Activated T-helper 1 cell treated with anti-CD3 and anti-CD28 coated beads, Interleukin-12 subunit alpha, Interleukin-12 subunit beta, Interleukin-2, Interleukin-4 antibody, amounts not matched to agents 30 ng/mL and 10 ng/mL and 1 ng/mL, durations not matched to agents 14 hours and 24 hours and 36 hours (primary cell): ENCODE data around the gene PRCP. TPM values are rescaled to one million over a fixed set of nuclear protein-coding genes. Genes with fewer than 3 reads are reported as not detected.

Experiments used
- DNase-seq: peaks from one replicate; pipeline ENCODE4 v3.0.0; 2021; ENCODE audit warnings: low spot score
- H3K27ac Mint-ChIP-seq: one replicate; pipeline ENCODE4 v1.8.0; 2021; ENCODE audit warnings: mild to moderate bottlenecking, mixed read lengths
- H3K27me3 Mint-ChIP-seq: one replicate; pipeline ENCODE4 v1.8.0; 2022; ENCODE audit warnings: mild to moderate bottlenecking, moderate library complexity, mixed read lengths; ENCODE audit not compliant: insufficient read depth
- H3K36me3 Mint-ChIP-seq: one replicate; pipeline ENCODE4 v1.8.0; 2021; ENCODE audit warnings: low read depth, mixed read lengths
- H3K4me1 Mint-ChIP-seq: one replicate; pipeline ENCODE4 v1.8.0; 2021; ENCODE audit warnings: low read depth, mixed read lengths
- H3K4me3 Mint-ChIP-seq: one replicate; pipeline ENCODE4 v1.8.0; 2021; ENCODE audit warnings: mild to moderate bottlenecking, moderate library complexity, mixed read lengths
- H3K9me3 Mint-ChIP-seq: one replicate; pipeline ENCODE4 v1.8.0; 2021; ENCODE audit warnings: mixed read lengths
- intact Hi-C: fragments of 100-400 bp; cut with micrococcal nuclease; formaldehyde crosslinking; loops from one replicate; pipeline ENCODE4 v1.15.1; 2024
- total RNA-seq: library from RNA; stranded (reverse); gene quantifications from 2 replicates; pipeline ENCODE4 v1.2.3, GENCODE V29; 2022

Gene PRCP
- total RNA-seq, 1 donor from 2014 or later: 24.0 TPM

DNA sequence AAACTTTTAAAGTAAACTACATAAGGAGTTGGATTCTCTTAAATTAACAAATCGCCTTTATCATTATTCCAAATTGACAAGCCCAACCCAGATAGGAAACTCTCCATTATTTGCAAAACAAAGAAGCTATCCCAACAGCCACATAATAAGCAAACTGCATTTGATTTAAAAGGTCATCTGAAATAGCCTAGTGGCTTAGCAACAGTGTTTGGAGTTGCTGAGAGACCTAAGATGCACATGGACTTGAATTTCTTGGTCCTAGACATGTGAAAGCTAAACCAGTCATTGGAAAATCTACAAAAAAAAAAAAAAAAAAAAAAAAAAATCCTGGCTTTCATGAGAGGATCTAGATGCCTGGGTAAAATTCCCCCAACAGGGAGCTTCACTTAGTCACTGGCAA is 69.5 kb downstream of the PRCP start:
- intact Hi-C loops: no loop called here
- no peak overlapping the region for H3K27ac Mint-ChIP-seq
- H3K36me3 Mint-ChIP-seq: no peaks in the 10 kb centered on the region
- H3K9me3 Mint-ChIP-seq: no peaks in the 10 kb centered on the region
- H3K27me3 Mint-ChIP-seq: no peaks in the 10 kb centered on the region
- H3K4me3 Mint-ChIP-seq: no peak overlapping the region
- no peaks in the 10 kb centered on the region for H3K4me1 Mint-ChIP-seq
- DNase-seq: no peak

DNA sequence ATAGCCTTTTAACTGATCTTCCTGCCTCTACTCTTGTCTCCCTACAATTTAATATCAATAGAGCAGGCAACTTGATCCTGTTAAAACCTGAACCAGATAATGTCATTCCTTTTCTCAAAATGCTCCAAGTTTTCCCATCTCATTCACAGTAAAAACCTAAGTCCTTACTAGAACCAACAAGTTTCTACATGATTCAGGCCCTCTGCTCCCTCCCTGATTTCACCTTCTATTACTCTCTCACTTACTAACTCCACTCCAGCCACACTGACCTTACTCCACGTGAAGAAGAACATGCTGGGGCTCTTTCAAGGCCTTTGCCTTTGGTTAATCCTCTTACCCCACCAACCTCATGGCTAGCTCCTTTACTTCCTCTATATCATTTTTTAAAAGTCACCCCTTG is 71.1 kb downstream of the PRCP start:
- H3K27ac Mint-ChIP-seq: no peak overlapping the region

DNA sequence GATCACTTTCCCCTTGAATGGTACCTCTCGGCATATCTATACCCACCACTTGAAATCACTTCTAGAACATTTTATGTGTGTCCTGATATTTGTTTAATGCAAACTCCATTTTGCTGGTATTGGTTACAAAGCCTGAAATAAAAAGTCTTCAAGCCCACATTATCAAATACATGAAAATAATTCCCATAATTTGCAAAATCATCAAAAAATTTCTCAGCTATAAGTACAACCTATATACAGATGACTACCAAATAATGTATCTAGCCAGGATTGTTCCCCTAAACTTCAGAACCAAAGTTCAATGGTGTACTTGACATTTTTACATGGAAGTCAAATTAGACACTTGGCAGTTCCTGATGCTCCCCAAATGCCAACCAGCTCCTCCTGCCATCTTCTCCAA is 71.8 kb downstream of the PRCP start:
- no peak for DNase-seq
- H3K27ac Mint-ChIP-seq: no peak overlapping the region
- H3K4me1 Mint-ChIP-seq: no peaks in the 10 kb centered on the region
- no peaks in the 10 kb centered on the region for H3K9me3 Mint-ChIP-seq
- intact Hi-C loops: no loop called here
- no peaks in the 10 kb centered on the region for H3K36me3 Mint-ChIP-seq
- no peaks in the 10 kb centered on the region for H3K27me3 Mint-ChIP-seq
- no peak overlapping the region for H3K4me3 Mint-ChIP-seq

More for the DNA sequence above, 71.1 kb downstream of the PRCP start:
- no peak overlapping the region for H3K4me3 Mint-ChIP-seq
- intact Hi-C loops: no loop called here
- no peaks in the 10 kb centered on the region for H3K36me3 Mint-ChIP-seq
- no peaks in the 10 kb centered on the region for H3K9me3 Mint-ChIP-seq
- no peaks in the 10 kb centered on the region for H3K4me1 Mint-ChIP-seq
- no peak for DNase-seq
- no peaks in the 10 kb centered on the region for H3K27me3 Mint-ChIP-seq

DNA sequence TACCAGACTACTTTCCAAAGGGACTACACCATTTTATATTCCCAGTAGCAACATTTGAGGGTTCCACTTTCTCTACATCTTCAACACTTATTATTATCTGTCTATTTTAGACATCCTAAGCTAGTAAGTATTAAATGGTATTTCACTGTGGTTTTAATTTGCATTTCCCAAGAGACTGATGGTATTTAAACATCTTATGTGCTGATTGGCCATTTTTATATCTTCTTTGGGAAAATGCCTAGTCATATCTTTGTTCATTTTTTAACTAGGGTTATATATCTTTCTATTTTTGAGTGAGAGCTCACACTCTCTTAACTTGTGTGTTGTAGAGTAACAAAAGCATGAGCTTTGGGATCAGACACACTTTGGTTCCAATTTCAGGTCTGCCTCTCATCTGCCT is 73.7 kb downstream of the PRCP start:
- no peaks in the 10 kb centered on the region for H3K9me3 Mint-ChIP-seq
- no peaks in the 10 kb centered on the region for H3K27me3 Mint-ChIP-seq
- H3K4me3 Mint-ChIP-seq: no peak overlapping the region
- intact Hi-C loops: no loop called here
- DNase-seq: no peak
- H3K27ac Mint-ChIP-seq: no peak overlapping the region
- no peaks in the 10 kb centered on the region for H3K36me3 Mint-ChIP-seq
- no peaks in the 10 kb centered on the region for H3K4me1 Mint-ChIP-seq

DNA sequence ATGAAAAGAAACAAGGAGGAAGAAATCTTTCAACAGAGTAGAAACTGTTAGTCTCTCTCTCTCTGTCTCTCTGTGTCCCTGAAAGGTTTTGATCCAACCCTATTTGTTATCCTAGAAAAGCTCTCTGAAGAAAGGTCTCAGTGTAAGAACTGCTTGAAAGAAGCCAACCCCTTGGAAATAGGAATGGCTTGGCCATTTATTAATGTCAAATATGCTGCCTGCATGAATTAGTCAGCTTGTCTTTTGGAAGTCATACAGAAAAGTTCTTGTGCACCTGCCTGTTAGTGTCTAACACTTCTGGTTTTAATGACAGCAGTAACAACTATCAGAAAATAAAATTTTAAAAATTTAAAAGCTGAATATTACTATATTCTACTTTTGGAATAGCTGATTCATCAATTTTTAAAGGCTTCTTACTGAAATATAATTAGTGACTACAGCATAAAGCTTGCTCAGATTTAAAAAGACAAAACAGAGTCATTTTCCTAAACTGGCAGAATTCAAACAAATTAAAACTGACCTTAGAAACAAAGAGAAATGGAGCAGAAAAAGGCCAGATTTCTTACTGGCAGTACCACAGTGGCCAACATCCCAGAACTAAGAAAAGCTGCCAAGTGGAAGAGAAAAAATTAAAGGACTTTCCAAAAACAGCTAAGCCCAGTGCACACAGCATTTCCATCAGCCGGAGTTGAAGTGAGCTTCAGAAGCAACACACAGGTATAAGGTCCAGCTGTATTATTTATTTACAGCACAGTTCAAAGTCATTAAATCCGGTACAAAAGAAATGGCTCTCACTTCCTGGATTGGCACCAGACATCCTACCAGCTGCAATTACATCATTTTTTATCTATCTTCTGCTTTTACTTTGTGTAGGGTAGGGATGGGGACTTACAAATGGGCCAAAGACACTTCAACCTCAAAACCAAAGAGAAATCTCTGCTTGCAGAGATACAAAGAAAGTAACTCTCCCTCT is 76.3 kb downstream of the PRCP start:
- intact Hi-C loops: no loop called here
- Mint-ChIP-seq H3K4me3 (no peak overlapping the region), H3K9me3 (no peaks in the 10 kb centered on the region), H3K27me3 (no peaks in the 10 kb centered on the region), H3K4me1 (no peaks in the 10 kb centered on the region), H3K36me3 (no peaks in the 10 kb centered on the region), H3K27ac (no peak overlapping the region)
- no peak for DNase-seq

DNA sequence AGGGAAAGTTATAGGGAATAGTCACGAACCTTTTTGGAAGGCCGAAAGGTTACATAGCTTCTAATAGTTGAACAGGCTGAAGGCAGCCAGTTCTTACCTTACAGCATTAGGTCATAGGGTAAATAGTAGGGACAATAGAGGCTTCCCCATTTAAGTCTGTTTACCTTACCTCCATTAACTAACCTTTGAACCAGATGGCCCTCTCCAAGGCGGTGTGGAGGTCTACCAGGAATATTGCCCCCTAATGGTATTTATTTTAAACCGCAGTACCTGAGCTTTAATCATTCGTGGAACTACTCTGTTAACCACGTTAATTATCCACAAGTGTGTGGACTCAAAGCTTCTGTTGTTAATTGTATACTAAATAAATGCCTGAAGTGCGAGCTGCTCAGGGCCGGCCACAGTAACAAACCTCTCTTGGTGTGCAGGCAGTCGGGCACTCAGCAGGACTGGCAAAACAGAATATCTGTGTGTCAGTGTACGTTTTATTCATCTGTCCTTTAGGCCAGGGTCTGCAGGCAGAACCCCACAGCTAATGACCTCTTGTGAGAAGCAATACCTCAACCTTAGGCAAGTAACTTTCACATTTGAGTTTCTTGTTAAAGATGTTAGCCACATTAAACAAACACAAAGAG is 81.7 kb downstream of the PRCP start:
- H3K9me3 Mint-ChIP-seq: no peaks in the 10 kb centered on the region
- no peaks in the 10 kb centered on the region for H3K36me3 Mint-ChIP-seq
- intact Hi-C loops: no loop called here
- peaks cover 2% of the 10 kb centered on the region for H3K27me3 Mint-ChIP-seq
- no peaks in the 10 kb centered on the region for H3K4me1 Mint-ChIP-seq
- H3K4me3 Mint-ChIP-seq: no peak overlapping the region
- no peak for DNase-seq
- H3K27ac Mint-ChIP-seq: no peak overlapping the region

DNA sequence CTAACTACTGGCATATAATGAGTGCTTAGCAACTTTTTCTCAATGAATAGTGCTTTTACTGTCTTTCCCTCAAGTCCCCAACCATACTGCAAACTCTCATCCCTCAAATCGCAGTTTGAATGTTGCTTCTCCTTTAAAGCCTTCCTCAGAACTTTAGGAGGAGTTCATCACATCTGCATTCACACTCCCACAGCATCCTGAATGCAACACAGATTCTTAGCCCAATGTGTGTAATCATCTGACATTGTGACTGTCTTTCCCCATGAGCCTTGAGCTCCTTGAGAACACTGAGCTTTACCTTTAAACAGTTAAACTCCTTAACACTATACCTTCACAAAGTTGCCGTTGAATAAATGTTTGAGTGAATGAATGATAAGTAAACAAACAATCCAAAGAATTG is 84.8 kb downstream of the PRCP start:
- Mint-ChIP-seq H3K4me3 (no peak overlapping the region), H3K4me1 (no peaks in the 10 kb centered on the region), H3K27ac (no peak overlapping the region), H3K27me3 (peaks cover 6% of the 10 kb centered on the region), H3K9me3 (no peaks in the 10 kb centered on the region), H3K36me3 (no peaks in the 10 kb centered on the region)
- intact Hi-C loops: no loop called here
- DNase-seq: no peak

DNA sequence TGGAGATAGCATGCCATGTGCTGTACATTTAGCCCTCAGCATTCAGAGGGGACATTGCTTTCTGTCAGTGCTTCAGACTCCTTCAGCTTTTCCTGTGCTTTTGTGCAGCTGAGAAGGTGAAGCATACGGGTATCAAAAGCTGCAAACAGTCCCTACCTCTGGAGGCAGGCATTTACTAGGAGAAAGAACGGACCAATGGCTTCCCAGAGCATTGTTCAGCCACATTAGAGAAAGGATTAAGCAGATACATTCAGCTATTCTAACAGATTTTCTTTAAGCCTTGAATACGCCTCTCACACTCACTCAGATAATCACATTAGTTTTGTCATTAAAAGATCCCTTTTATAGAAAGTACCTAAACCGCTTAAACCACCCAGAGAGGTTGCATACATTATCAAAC is 85.9 kb downstream of the PRCP start:
- no peaks in the 10 kb centered on the region for H3K9me3 Mint-ChIP-seq
- DNase-seq: no peak
- no peaks in the 10 kb centered on the region for H3K36me3 Mint-ChIP-seq
- H3K27me3 Mint-ChIP-seq: peaks cover 7% of the 10 kb centered on the region
- H3K4me1 Mint-ChIP-seq: no peaks in the 10 kb centered on the region
- intact Hi-C loops: no loop called here
- H3K4me3 Mint-ChIP-seq: no peak overlapping the region
- H3K27ac Mint-ChIP-seq: no peak overlapping the region

DNA sequence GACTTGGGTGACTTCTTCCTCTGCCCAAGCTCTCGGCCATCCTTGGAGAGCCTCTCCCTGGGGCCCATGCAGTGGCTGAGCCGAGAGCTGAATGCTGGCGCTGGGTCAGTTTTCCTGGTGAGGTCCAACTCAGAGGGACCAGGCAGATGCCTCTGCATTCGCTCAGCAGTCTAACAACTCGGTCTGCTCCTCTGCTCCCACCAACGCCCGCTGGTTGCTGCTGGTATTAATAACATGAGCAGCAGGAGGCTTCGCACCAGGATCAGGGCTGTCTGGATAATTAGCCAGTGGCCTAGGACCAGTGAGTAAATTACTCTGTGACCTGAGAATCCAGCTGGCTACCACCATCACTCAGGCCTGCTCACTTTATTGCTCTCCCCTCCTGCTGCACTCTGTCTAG is 88.9 kb downstream of the PRCP start:
- Mint-ChIP-seq H3K9me3 (no peaks in the 10 kb centered on the region), H3K4me3 (no peak overlapping the region), H3K36me3 (no peaks in the 10 kb centered on the region), H3K4me1 (no peaks in the 10 kb centered on the region), H3K27me3 (peaks cover 17% of the 10 kb centered on the region), H3K27ac (no peak overlapping the region)
- no peak for DNase-seq
- intact Hi-C loops: no loop called here

DNA sequence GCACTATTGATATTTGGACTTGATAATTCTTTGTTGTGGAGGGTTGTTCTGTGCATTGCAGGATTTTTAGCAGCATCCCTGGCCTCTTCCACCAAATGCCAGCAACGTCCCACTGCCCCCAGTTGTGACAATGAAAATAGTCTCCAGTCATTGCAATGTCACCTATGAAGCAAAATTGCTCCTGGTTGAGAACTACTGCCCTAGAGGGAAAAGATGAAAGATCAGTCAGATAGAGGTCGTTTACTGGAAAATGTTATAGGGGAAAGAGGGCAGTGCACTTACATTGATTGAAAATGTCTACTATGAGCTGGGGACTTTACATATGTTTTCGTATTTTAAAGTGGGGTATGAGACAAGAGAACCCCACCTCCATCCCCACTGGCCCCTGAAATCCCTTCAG is 89.5 kb downstream of the PRCP start:
- Mint-ChIP-seq H3K27ac (no peak overlapping the region), H3K4me3 (no peak overlapping the region), H3K4me1 (no peaks in the 10 kb centered on the region), H3K36me3 (no peaks in the 10 kb centered on the region), H3K27me3 (peaks cover 15% of the 10 kb centered on the region), H3K9me3 (no peaks in the 10 kb centered on the region)
- DNase-seq: no peak
- intact Hi-C loops: no loop called here

DNA sequence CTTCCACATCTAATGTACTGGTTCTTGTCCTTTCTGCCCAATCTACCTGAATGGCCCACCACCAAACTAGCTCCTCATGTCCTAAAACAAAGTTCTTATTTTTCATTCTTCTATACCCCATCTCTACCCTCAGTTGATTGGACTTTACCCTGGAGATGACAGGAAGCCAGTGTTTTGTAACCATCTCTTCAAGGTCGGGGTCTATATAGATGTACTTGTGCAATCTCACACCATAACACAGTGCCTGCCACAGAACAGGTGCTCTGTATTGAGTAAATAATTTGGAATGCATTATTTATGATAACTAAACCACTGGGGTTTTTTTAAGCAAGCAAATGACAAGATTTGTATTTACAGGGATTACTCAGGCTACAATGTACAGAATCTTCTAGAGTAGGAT is 89.9 kb downstream of the PRCP start:
- Mint-ChIP-seq H3K4me3 (no peak overlapping the region), H3K27ac (no peak overlapping the region), H3K27me3 (peaks cover 15% of the 10 kb centered on the region), H3K4me1 (no peaks in the 10 kb centered on the region), H3K9me3 (no peaks in the 10 kb centered on the region), H3K36me3 (no peaks in the 10 kb centered on the region)
- intact Hi-C loops: no loop called here
- no peak for DNase-seq

DNA sequence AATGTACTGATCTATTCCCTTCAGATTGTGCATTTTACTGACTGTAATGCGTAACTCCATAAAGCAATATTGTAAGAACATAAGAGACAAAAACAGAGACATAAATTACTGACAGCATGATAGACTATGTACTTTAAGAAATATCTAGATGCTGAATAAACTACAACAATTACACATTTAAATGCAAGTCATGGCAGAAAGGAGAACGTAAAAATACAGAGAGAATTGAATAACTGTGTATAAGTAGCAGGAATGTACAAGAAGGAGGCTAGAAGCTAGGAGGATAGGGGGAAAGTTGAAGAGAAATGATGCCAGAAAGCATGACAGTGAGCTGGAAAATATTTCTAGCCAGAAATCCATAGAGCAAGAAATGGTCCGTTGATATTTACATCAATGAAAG is 92.6 kb downstream of the PRCP start:
- intact Hi-C loops: no loop called here
- Mint-ChIP-seq H3K4me1 (no peaks in the 10 kb centered on the region), H3K27me3 (peaks cover 17% of the 10 kb centered on the region), H3K36me3 (no peaks in the 10 kb centered on the region), H3K4me3 (no peak overlapping the region), H3K27ac (no peak overlapping the region), H3K9me3 (no peaks in the 10 kb centered on the region)
- no peak for DNase-seq

DNA sequence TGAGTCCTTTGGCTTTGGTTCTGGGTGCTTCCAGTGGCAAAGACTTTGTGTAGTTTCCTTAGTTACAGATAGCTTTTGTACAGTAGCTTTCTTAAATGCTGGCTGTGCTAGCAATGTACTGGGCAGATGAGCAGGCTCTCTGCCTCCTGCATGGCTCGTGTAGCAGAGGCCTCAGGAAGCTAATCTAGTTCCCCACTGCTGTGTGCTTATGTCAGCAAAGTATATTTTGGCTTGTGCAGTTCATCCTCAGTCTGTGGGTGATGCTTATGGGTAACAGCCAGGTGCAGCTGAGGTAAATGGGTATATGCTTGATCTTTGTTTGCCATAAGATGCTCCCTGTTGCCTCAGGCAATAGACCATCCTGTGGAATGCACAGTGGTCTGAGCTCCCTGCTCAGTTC is 97.5 kb downstream of the PRCP start:
- Mint-ChIP-seq H3K4me3 (no peak overlapping the region), H3K27me3 (peaks cover 16% of the 10 kb centered on the region), H3K27ac (no peak overlapping the region), H3K4me1 (no peaks in the 10 kb centered on the region), H3K36me3 (no peaks in the 10 kb centered on the region), H3K9me3 (no peaks in the 10 kb centered on the region)
- intact Hi-C loops: no loop called here
- no peak for DNase-seq
